Ishikawa (cell line): ENCODE measurements around the gene GALE.
A peak's percentile ranks its signal among the peaks of the same experiment; 100 is the strongest.

Experiments used
- CEBPB ChIP-seq: IDR thresholded peaks from 2 replicates; pipeline ENCODE4 v1.6.1; 2012
- CREB1 ChIP-seq: IDR thresholded peaks from 2 replicates; pipeline ENCODE4 v1.6.1; 2012; ENCODE audit warnings: low read depth
- EGR1 ChIP-seq: IDR thresholded peaks from 2 replicates; pipeline ENCODE4 v1.6.1; 2012
- EP300 ChIP-seq: IDR thresholded peaks from 2 replicates; pipeline ENCODE4 v1.6.1; 2012; ENCODE audit warnings: borderline replicate concordance
- FOXM1 ChIP-seq: IDR thresholded peaks from 2 replicates; pipeline ENCODE4 v1.6.1; 2012; ENCODE audit warnings: low read depth, borderline replicate concordance
- NFIC ChIP-seq: IDR thresholded peaks from 2 replicates; pipeline ENCODE4 v1.6.1; 2012
- RAD21 ChIP-seq: IDR thresholded peaks from 2 replicates; pipeline ENCODE4 v1.6.1; 2012; ENCODE audit warnings: low read depth
- TAF1 ChIP-seq: IDR thresholded peaks from 2 replicates; pipeline ENCODE4 v1.6.1; 2012; ENCODE audit warnings: low read depth, mild to moderate bottlenecking
- TCF12 ChIP-seq: IDR thresholded peaks from 2 replicates; pipeline ENCODE4 v1.6.1; 2012; ENCODE audit warnings: low read depth
- TEAD4 ChIP-seq: IDR thresholded peaks from 2 replicates; pipeline ENCODE4 v1.6.1; 2012
- YY1 ChIP-seq: IDR thresholded peaks from 2 replicates; pipeline ENCODE4 v1.6.1; 2012; ENCODE audit warnings: low read depth
- ZBTB7A ChIP-seq: IDR thresholded peaks from 2 replicates; pipeline ENCODE4 v1.6.1; 2012; ENCODE audit warnings: low read depth
- TF ChIP-seq, protein P1 (sequence below): IDR thresholded peaks from 2 replicates; pipeline ENCODE4 v1.6.1; 2012
- TF ChIP-seq, protein P2 (sequence below): IDR thresholded peaks from 2 replicates; pipeline ENCODE4 v1.6.1; 2012
- TF ChIP-seq, protein P3 (sequence below): IDR thresholded peaks from 2 replicates; pipeline ENCODE4 v1.6.1; 2012; ENCODE audit warnings: low read depth, mild to moderate bottlenecking

GALE gene

DNA sequence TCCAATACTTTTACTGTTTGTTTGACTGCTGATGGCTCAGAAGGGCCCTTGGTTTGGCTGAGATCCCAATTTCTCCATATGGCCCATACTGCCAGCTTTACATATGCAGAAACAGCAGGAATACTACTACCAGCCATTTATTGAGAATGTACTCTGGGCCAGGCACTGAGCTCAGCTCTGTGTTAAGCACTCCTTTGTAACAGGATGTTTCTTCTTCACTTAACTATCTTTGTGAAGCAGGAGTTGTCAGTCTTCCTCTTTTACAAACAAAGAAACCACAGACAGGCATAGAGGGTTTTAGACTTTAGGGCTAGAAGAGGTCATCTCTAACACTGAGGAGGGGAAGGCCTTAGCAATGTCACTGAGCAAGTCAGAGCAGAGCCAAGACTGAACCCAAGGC is 16.4 kb upstream of the GALE start:
- TF ChIP-seq, protein P1, sequence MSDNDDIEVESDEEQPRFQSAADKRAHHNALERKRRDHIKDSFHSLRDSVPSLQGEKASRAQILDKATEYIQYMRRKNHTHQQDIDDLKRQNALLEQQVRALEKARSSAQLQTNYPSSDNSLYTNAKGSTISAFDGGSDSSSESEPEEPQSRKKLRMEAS = no peak
- no peak for TF ChIP-seq ZBTB7A
- no peak for TF ChIP-seq YY1
- no peak for TF ChIP-seq FOXM1
- no peak for TF ChIP-seq TCF12
- TF ChIP-seq, protein P2, sequence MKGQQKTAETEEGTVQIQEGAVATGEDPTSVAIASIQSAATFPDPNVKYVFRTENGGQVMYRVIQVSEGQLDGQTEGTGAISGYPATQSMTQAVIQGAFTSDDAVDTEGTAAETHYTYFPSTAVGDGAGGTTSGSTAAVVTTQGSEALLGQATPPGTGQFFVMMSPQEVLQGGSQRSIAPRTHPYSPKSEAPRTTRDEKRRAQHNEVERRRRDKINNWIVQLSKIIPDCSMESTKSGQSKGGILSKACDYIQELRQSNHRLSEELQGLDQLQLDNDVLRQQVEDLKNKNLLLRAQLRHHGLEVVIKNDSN = no peak
- no peak for TF ChIP-seq CREB1
- no peak for TF ChIP-seq RAD21
- TF ChIP-seq NFIC = no peak
- no peak for TF ChIP-seq EGR1
- no peak for TF ChIP-seq EP300
- no peak for TF ChIP-seq TEAD4

DNA sequence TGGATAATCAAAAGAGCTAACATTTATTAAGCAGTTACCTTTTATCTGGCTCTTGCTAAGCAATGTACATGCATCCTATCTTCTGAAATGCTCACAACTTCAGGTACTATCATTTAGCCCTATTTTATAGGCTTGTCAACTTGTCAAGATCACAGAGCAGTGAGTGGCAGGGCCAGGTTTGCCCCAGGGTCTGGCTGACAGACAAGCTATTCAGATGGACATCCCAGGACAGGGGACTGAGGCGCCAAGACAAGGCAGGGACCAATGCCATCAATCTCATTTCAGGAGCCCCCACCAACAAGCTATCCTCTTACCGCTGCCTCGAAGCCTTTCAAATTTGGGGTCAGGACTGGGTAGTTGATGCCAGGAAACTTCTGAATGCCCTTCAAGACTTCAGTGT is 15.8 kb upstream of the GALE start:
- TF ChIP-seq EGR1 (no peak), CREB1 (no peak), YY1 (no peak), NFIC (no peak), TEAD4 (no peak), EP300 (no peak), CEBPB (no peak), TCF12 (no peak), TAF1 (no peak), ZBTB7A (no peak), FOXM1 (no peak), RAD21 (no peak)
- TF ChIP-seq, protein P2 = no peak
- TF ChIP-seq, protein P3, sequence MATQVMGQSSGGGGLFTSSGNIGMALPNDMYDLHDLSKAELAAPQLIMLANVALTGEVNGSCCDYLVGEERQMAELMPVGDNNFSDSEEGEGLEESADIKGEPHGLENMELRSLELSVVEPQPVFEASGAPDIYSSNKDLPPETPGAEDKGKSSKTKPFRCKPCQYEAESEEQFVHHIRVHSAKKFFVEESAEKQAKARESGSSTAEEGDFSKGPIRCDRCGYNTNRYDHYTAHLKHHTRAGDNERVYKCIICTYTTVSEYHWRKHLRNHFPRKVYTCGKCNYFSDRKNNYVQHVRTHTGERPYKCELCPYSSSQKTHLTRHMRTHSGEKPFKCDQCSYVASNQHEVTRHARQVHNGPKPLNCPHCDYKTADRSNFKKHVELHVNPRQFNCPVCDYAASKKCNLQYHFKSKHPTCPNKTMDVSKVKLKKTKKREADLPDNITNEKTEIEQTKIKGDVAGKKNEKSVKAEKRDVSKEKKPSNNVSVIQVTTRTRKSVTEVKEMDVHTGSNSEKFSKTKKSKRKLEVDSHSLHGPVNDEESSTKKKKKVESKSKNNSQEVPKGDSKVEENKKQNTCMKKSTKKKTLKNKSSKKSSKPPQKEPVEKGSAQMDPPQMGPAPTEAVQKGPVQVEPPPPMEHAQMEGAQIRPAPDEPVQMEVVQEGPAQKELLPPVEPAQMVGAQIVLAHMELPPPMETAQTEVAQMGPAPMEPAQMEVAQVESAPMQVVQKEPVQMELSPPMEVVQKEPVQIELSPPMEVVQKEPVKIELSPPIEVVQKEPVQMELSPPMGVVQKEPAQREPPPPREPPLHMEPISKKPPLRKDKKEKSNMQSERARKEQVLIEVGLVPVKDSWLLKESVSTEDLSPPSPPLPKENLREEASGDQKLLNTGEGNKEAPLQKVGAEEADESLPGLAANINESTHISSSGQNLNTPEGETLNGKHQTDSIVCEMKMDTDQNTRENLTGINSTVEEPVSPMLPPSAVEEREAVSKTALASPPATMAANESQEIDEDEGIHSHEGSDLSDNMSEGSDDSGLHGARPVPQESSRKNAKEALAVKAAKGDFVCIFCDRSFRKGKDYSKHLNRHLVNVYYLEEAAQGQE = no peak
- TF ChIP-seq, protein P1 = no peak

DNA sequence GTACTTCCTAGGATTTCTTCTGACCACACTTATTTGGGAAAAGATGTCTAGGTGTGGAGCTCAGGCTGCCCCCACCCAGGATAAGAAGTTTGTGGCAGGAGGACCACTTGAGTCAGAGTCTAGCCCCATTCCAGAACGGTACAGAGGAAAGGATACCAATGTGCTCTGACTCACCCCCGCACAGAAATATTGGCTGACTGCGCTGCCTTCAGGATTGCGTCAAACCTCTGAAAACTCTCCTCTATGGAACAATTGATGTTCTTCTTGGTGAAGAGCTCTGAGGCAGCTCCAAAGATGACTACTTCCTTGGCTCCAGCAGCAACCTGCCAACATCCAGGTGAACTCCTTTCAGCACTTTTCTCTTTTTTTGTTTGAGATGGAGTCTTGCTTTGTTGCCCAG is 13.5 kb upstream of the GALE start:
- no peak for TF ChIP-seq RAD21
- TF ChIP-seq YY1 = no peak
- TF ChIP-seq, protein P2 = no peak
- TF ChIP-seq EGR1 = no peak
- no peak for TF ChIP-seq CEBPB
- no peak for TF ChIP-seq ZBTB7A
- no peak for TF ChIP-seq EP300
- no peak for TF ChIP-seq TEAD4
- TF ChIP-seq, protein P3 = no peak
- no peak for TF ChIP-seq CREB1
- TF ChIP-seq FOXM1 = no peak
- no peak for TF ChIP-seq NFIC

DNA sequence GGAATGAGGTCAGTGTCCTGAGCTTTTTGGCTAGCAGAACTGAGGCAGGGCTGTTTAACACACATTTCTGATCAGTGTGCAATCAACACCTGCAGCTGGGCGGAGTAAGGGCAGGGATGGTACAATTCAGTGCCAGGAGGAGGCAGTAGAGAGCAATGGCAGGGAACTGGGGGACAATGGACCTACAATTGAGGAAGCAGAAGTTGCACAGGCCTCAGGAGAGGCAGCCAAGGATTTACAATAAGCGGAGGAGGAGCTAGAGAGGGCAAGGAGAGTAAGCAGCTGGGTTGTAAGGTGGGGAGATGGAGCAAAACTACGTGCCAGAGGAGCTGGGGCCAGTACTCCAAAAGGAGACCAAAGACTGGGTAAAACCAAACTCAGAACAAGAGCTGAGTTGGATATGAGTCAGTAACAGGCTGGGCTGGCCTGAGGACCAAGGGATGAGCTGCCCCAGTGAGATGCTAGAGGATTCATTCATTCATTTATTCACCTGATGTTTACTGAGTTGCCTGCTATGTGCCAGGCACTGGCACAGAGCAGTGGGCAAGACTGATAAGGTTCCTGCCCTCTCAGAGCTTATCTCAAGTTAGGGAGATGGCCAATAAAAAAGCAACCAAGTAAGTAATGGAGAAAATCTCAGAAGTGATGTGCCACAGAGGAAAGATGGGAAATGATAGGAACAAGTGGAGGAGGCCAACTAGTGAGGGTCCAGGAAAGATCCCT is 10.4 kb upstream of the GALE start:
- TF ChIP-seq RAD21 (peak; percentile 68), CEBPB (no peak)

DNA sequence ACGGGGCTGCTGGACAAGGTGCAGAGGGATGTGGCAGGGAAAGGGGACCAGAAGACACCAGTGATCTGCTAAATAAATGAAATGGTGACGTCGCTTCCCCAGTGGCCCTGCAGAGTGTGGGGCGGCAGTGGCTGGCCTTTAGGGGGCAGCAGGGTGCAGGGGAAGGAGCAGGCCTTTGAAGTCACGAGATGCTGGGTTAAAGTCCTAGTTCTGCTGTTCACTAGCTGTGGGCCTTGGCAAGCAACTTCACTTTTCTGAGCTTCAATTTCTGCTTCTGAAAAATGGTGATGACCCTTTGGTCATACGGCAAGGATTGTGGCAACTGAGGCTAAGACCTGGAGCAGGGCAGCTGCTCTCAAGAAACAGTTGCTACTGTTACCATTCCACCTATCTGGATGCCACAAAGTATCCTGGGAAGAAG is 9.2 kb upstream of the GALE start:
- TF ChIP-seq CEBPB (no peak), EP300 (no peak), RAD21 (peak; percentile 86)

DNA sequence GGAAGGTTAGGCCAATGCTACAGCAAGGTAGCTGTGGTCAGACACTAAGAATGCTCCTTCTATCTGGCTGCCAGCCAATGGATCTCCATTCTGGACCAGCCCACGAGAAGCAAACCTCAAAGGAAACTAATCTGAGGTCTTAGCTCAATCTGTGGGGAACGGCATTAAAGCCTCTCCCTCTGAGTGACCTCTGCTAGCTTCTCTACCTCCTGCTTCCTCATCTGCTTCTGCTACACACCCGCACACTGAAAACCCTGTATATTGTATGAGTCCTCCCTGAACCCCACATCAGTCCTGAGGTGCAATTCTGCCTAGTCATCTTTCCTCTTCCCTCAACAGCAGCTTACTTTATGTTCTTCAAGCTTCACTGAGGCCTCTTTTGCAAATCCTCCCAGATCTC is 6.9 kb upstream of the GALE start:
- TF ChIP-seq NFIC (no peak), TCF12 (no peak), CREB1 (no peak), FOXM1 (no peak), RAD21 (no peak), YY1 (no peak), EP300 (no peak), CEBPB (no peak), EGR1 (no peak), ZBTB7A (no peak), TAF1 (no peak), TEAD4 (no peak)
- TF ChIP-seq, protein P2 = no peak
- TF ChIP-seq, protein P3 = no peak
- TF ChIP-seq, protein P1 = no peak
